IMR-90 (cell line): Measurements from ENCODE around the gene ZNF385B. TPM values are rescaled to one million over a fixed set of nuclear protein-coding genes. Genes with fewer than 3 reads are reported as not detected.

Experiments
- ATAC-seq: fragments of 200-7000 bp; cut with Tn5 transposase; 2 replicates; pipeline ENCODE4 v1.9.1; 2020; ENCODE audit warnings: low read depth, mild to moderate bottlenecking, moderate library complexity
- BruUV-seq: library from RNA; stranded (reverse); fragments of 400-500 nt; replicated peaks from 2 replicates; lab custom pipeline; 2021; lab: Mats Ljungman, UMichigan
- CTCF ChIA-PET: fragments of 300-600 bp; formaldehyde crosslinking; extraction: SDS; loops from one replicate; lab custom pipeline; 2021; ENCODE audit warnings: antibody characterized with exemption; lab: Yijun Ruan, JAX
- POLR2A ChIA-PET: fragments of 300-600 bp; sonication (Branson Sonifier 250); formaldehyde crosslinking; loops from one replicate; lab custom pipeline; 2022; ENCODE audit warnings: antibody characterized with exemption; ENCODE audit not compliant: unreplicated experiment; lab: Charles Lee
- DNase-seq: peaks from one replicate; pipeline ENCODE4 v3.0.0; 2013
- H2AFZ ChIP-seq: replicated peaks from 2 replicates; pipeline ENCODE3; 2013; ENCODE audit warnings: low read length, mild to moderate bottlenecking; ENCODE audit not compliant: poor library complexity
- H2AK5ac ChIP-seq: 2 replicates; pipeline ENCODE4 v1.6.1; 2013; ENCODE audit warnings: low read depth, low read length, inconsistent platforms
- H2AK9ac ChIP-seq: replicated peaks from 2 replicates; pipeline ENCODE3; 2013; ENCODE audit warnings: mild to moderate bottlenecking, low read depth, low read length, moderate library complexity; ENCODE audit not compliant: poor library complexity
- H2BK120ac ChIP-seq: 2 replicates; pipeline ENCODE4 v1.6.1; 2013; ENCODE audit warnings: low read depth, low read length, inconsistent platforms
- H2BK15ac ChIP-seq: 3 replicates; pipeline ENCODE4 v1.6.1; 2013; ENCODE audit warnings: low read depth, low read length, inconsistent platforms
- H2BK20ac ChIP-seq: 2 replicates; pipeline ENCODE4 v1.6.1; 2013; ENCODE audit warnings: low read depth, mild to moderate bottlenecking, inconsistent platforms, low read length, moderate library complexity
- H2BK5ac ChIP-seq: 2 replicates; pipeline ENCODE4 v1.6.1; 2013; ENCODE audit warnings: mild to moderate bottlenecking, low read depth, low read length, inconsistent platforms; ENCODE audit not compliant: poor library complexity, severe bottlenecking
- H3K14ac ChIP-seq: replicated peaks from 2 replicates; pipeline ENCODE4 v1.6.1; 2013; ENCODE audit warnings: low read depth, low read length, inconsistent platforms
- H3K18ac ChIP-seq: 2 replicates; pipeline ENCODE4 v1.6.1; 2013; ENCODE audit warnings: low read depth, low read length, control low read depth
- H3K23ac ChIP-seq: 2 replicates; pipeline ENCODE4 v1.6.1; 2013; ENCODE audit warnings: low read depth, low read length, inconsistent platforms
- H3K27ac ChIP-seq: 2 replicates; pipeline ENCODE4 v1.5.1; 2013; ENCODE audit warnings: mild to moderate bottlenecking, control low read depth, low read length; ENCODE audit not compliant: insufficient read depth
- H3K27me3 ChIP-seq: 2 replicates; pipeline ENCODE4 v1.6.1; 2013; ENCODE audit warnings: low read length; ENCODE audit not compliant: control insufficient read depth, insufficient read depth
- H3K36me3 ChIP-seq: 2 replicates; pipeline ENCODE4 v1.6.1; 2013; ENCODE audit warnings: low read length, mixed read lengths; ENCODE audit not compliant: control insufficient read depth, insufficient read depth
- H3K4ac ChIP-seq: 2 replicates; pipeline ENCODE4 v1.6.1; 2013; ENCODE audit warnings: low read depth, low read length, inconsistent platforms
- H3K4me1 ChIP-seq: 2 replicates; pipeline ENCODE4 v1.6.1; 2013; ENCODE audit warnings: low read length, mixed read lengths; ENCODE audit not compliant: control insufficient read depth, insufficient read depth
- H3K4me2 ChIP-seq: 2 replicates; pipeline ENCODE4 v1.6.1; 2013; ENCODE audit warnings: low read depth, mild to moderate bottlenecking, control low read depth, low read length, moderate library complexity
- H3K4me3 ChIP-seq: 2 replicates; pipeline ENCODE4 v1.5.1; 2013; ENCODE audit warnings: low read depth, mild to moderate bottlenecking, control low read depth, low read length, moderate library complexity; ENCODE audit not compliant: insufficient read depth
- H3K56ac ChIP-seq: 2 replicates; pipeline ENCODE4 v1.6.1; 2013; ENCODE audit warnings: low read length, inconsistent platforms; ENCODE audit not compliant: insufficient read depth; ENCODE audit errors: extremely low read depth
- H3K79me1 ChIP-seq, 2 experiments: 2 replicates each; pipeline ENCODE4 v1.6.1; 2013; ENCODE audit warnings: low read length in 2 of 2, inconsistent platforms in 1 of 2, low read depth in 1 of 2
- H3K9ac ChIP-seq: 2 replicates; pipeline ENCODE4 v1.6.1; 2013; ENCODE audit warnings: low read depth, low read length, control low read depth
- H3K9me1 ChIP-seq: 2 replicates; pipeline ENCODE4 v1.6.1; 2013; ENCODE audit warnings: low read length, inconsistent platforms; ENCODE audit not compliant: insufficient read depth
- H3K9me3 ChIP-seq: 2 replicates; pipeline ENCODE4 v1.6.1; 2013; ENCODE audit warnings: low read length; ENCODE audit not compliant: control insufficient read depth, insufficient read depth
- H4K20me1 ChIP-seq: 2 replicates; pipeline ENCODE4 v1.6.1; 2013; ENCODE audit warnings: low read length, inconsistent platforms; ENCODE audit not compliant: insufficient read depth
- H4K5ac ChIP-seq: 2 replicates; pipeline ENCODE4 v1.6.1; 2013; ENCODE audit warnings: mild to moderate bottlenecking, low read depth, low read length, control low read depth
- H4K8ac ChIP-seq, 2 experiments: 2 replicates each; pipeline ENCODE4 v1.6.1; 2013; ENCODE audit warnings: low read depth in 2 of 2, low read length in 2 of 2, control low read depth in 1 of 2, inconsistent platforms in 1 of 2
- H4K91ac ChIP-seq: 2 replicates; pipeline ENCODE4 v1.6.1; 2013; ENCODE audit warnings: low read depth, low read length, inconsistent platforms; ENCODE audit not compliant: insufficient read depth
- BHLHE40 ChIP-seq: fragments of 150-350 bp; IDR thresholded peaks from 2 replicates; pipeline ENCODE4 v1.6.1; 2016; ENCODE audit warnings: mild to moderate bottlenecking, low read depth, low read length
- WGBS, 2 experiments: methylation state at CpG; one replicate each; pipeline versions ENCODE4 v1.1.5 to v1.1.7; 2013; ENCODE audit warnings: missing lambda C conversion rate in 2 of 2; ENCODE audit not compliant: insufficient read length in 1 of 2; ENCODE audit errors: extremely low coverage in 2 of 2; 5-methylcytosine and 5-hydroxymethylcytosine counted together
- dilution Hi-C: fragments of 300-500 bp; cut with HindIII; formaldehyde crosslinking; loops from one replicate; pipeline ENCODE4 v1.14.3; 2018; ENCODE audit warnings: low sequenced_read_pairs; ENCODE audit not compliant: unreplicated experiment
- in situ Hi-C: fragments of 300-500 bp; cut with MboI; formaldehyde crosslinking; loops from 3 replicates; pipeline ENCODE4 v1.14.3; 2019; ENCODE audit warnings: low sequenced_read_pairs, inconsistent platforms, mixed read lengths
- intact Hi-C: fragments of 100-400 bp; cut with micrococcal nuclease; formaldehyde crosslinking; loops from 2 replicates; pipeline ENCODE4 v1.10.0; 2022
- polyA plus RNA-seq, 3 experiments: library from polyadenylated mRNA; depleted of rRNA; stranded (reverse); fragments of >200 nt; gene quantifications; 2 replicates each; pipeline ENCODE4 v1.2.3, GENCODE V29; 2012; ENCODE audit warnings: low replicate concordance in 1 of 3
- total RNA-seq: library from RNA; depleted of rRNA; stranded (reverse); fragments of >200 nt; gene quantifications from 2 replicates; pipeline ENCODE4 v1.2.3, GENCODE V29; 2012

The ZNF385B gene
- total and polyA plus RNA-seq, 2 of the 4 experiments (the other 2 are of a cell fraction), result not detected

DNA sequence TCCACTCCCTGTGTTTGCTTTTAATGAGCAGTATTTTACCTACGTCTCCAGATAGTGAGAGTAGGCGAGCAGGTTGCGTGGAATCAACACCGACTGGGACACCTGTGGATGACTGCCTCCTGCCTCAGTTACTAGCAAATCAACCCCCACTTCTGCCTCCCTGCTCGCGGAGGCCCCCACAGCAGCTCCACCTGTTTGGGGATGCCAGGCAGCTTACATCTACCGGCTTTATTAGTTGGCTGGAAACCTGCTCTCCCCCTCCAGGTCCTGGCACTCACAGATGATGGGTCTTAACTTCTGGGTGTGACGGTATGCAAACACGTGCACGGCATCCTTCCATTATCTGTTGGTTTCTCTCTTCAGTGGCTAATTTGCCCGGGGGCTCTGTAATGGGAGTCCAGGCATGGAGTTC lies 432.3 kb downstream of the ZNF385B start:
- no peak overlapping the region for H3K27ac ChIP-seq
- H2AK5ac ChIP-seq, result peak overlapping the region; percentile 6; the same call in 1 of the 2 replicates
- no peak overlapping the region for H4K8ac ChIP-seq
- WGBS, 2 experiments, result 85% methylated on average over 4 of the region's 11 CpGs; no CpG with 5 or more reads in 1 of the 2 experiments
- H2BK120ac ChIP-seq, result no peak overlapping the region
- H3K4ac ChIP-seq, result no peak overlapping the region
- DNase-seq, result no peak
- no peaks in the 10 kb centered on the region for H3K79me1 ChIP-seq
- H3K14ac ChIP-seq, result no peak overlapping the region
- ATAC-seq, result no peak
- H3K4me2 ChIP-seq, result peak overlapping the region; percentile 39; the same call in 1 of the 2 replicates
- H3K23ac ChIP-seq, result no peak overlapping the region
- no peaks in the 10 kb centered on the region for H4K20me1 ChIP-seq
- BruUV-seq, result no TSS peak
- H4K5ac ChIP-seq, result no peak overlapping the region
- H3K4me1 ChIP-seq, result no peaks in the 10 kb centered on the region
- no peak overlapping the region for H3K18ac ChIP-seq
- no peak overlapping the region for H4K91ac ChIP-seq
- no peak for TF ChIP-seq BHLHE40
- no peak overlapping the region for H2BK15ac ChIP-seq
- H2BK5ac ChIP-seq, result no peak overlapping the region
- H3K4me3 ChIP-seq, result no peak overlapping the region
- POLR2A ChIA-PET, result no interaction called here
- H3K27me3 ChIP-seq, result no peaks in the 10 kb centered on the region
- dilution Hi-C loops, result no loop called here
- H2BK20ac ChIP-seq, result no peak overlapping the region
- H3K56ac ChIP-seq, result no peak overlapping the region
- no peaks in the 10 kb centered on the region for H3K9me3 ChIP-seq
- H2AK9ac ChIP-seq, result no peak overlapping the region
- intact Hi-C loops, result loop anchor here (10.0 kb wide), 1 partner anchor 634 kb away; no protein-coding TSS in a partner anchor
- H3K36me3 ChIP-seq, result no peaks in the 10 kb centered on the region
- in situ Hi-C loops, result no loop called here
- no peaks in the 10 kb centered on the region for H3K9me1 ChIP-seq
- no peak overlapping the region for H3K9ac ChIP-seq
- H2AFZ ChIP-seq, result peak overlapping the region; percentile 62
- CTCF ChIA-PET, result interaction anchor here (1.0 kb wide), 1 partner anchor 210 kb away, joined by 3 read pairs; no protein-coding TSS in a partner anchor
